Tibial nerve (tissue), 4 donors: ENCODE results near the gene SIAH3. TPM values are rescaled to one million over a fixed set of nuclear protein-coding genes. Genes with fewer than 3 reads are reported as not detected.

Source experiments
- DNase-seq, 2 donors: peaks; one replicate each; pipeline ENCODE4 v3.0.0-alpha.2; 2019; ENCODE audit warnings: low spot score in 2 of 2
- H3K27ac ChIP-seq, 4 donors: fragments of 200-600 bp; sonication (generic) in 3 of 4; one replicate each; pipeline ENCODE4 v1.5.1; 2017 to 2019; ENCODE audit warnings: mild to moderate bottlenecking in 1 of 4
- H3K27me3 ChIP-seq, 2 donors: fragments of 200-600 bp; sonication (generic) in 1 of 2; one replicate each; pipeline versions ENCODE4 v1.5.1 to v1.6.0; 2017 to 2019
- H3K36me3 ChIP-seq, 3 donors: fragments of 200-600 bp; sonication (generic); one replicate each; pipeline ENCODE4 v1.5.1; 2018 to 2019
- H3K4me1 ChIP-seq, 4 donors: fragments of 200-600 bp; sonication (generic) in 3 of 4; one replicate each; pipeline ENCODE4 v1.5.1; 2017 to 2019
- H3K4me3 ChIP-seq, 4 donors: fragments of 200-600 bp; sonication (generic) in 3 of 4; one replicate each; pipeline ENCODE4 v1.5.1; 2017 to 2019; ENCODE audit warnings: mild to moderate bottlenecking in 1 of 4, moderate library complexity in 1 of 4
- H3K9me3 ChIP-seq, 4 donors: fragments of 200-600 bp; sonication (generic) in 3 of 4; one replicate each; pipeline ENCODE4 v1.5.1; 2017 to 2019
- EP300 ChIP-seq, 2 donors: sonication (generic); formaldehyde crosslinking; IDR thresholded peaks; one replicate each; pipeline ENCODE4 v1.6.1; 2017; ENCODE audit warnings: antibody characterized with exemption in 2 of 2, mild to moderate bottlenecking in 1 of 2
- POLR2A ChIP-seq, 2 donors: fragments of 450-650 bp; IDR thresholded peaks; one replicate each; pipeline ENCODE4 v1.6.1; 2017; ENCODE audit warnings: antibody characterized with exemption in 2 of 2, mild to moderate bottlenecking in 2 of 2, moderate library complexity in 2 of 2
- WGBS, 2 donors: methylation state at CpG; one replicate each; pipeline ENCODE4 v1.1.5; 2018; 5-methylcytosine and 5-hydroxymethylcytosine counted together
- total RNA-seq, 4 donors: library from RNA; depleted of rRNA; stranded (reverse); fragments of >200 nt; gene quantifications; one replicate each; pipeline ENCODE4 v1.1.0, GENCODE V29; 2016
- TF ChIP-seq, protein P1 (sequence below), 5 experiments: fragments of 200-600 bp in 3 of 5; fragments of 450-650 bp in 2 of 5; sonication (generic) in 3 of 5; IDR thresholded peaks; one replicate each; pipeline ENCODE4 v1.5.1; 2016 to 2019; ENCODE audit warnings: antibody characterized with exemption in 5 of 5, mild to moderate bottlenecking in 3 of 5, moderate library complexity in 2 of 5

The SIAH3 gene
- total RNA-seq, 4 donors from 2014 or later: not detected

DNA sequence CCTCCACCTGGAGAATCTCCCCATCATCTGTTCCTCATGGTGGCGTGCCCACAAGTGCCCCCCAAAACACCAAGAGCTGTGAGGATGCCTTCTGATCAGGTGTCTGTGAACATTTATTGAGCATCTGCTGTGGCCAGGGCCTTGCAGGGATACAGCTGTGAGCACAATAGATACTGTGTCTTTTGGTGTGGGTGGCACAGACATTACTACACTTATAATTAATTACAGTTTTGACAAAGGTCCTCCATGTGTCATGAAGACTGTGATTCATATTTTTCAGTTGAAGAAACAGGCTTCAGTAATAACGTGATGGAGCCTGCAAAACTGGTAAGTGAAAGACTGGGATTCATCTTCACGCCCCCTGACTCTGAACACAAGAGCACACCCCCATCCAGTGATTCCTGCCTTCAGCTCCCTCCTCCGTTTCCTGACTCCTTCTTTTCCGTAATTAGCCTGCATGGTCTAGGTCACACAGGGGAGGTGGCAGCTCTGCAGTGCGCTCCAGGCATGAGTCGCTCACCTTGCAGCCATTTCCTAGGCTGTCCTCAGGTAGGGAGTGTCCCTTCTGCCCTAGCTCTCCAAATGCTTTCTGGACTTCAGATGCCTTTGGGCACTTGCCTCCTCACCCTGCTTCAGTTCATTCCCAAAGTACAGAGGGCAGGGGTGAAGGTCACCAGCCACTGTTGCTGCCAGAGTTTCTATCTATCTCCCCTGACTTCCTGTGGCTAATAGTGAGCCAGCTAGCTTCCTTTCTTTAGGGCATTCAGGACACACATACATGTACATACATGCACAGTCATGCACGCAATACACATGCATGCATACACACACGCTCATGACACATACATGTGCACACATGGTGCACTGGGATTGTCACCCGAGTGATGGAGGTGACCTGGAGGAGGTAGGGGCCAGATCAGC lies 66.5 kb downstream of the SIAH3 start:
- Histone ChIP-seq H3K36me3 (no peaks in the 10 kb centered on the region), H3K4me1 (no peaks in the 10 kb centered on the region), H3K9me3 (no peaks in the 10 kb centered on the region), H3K4me3 (no peak overlapping the region), H3K27me3 (no peaks in the 10 kb centered on the region), H3K27ac (no peak overlapping the region)
- DNase-seq: no peak
- TF ChIP-seq, protein P1, sequence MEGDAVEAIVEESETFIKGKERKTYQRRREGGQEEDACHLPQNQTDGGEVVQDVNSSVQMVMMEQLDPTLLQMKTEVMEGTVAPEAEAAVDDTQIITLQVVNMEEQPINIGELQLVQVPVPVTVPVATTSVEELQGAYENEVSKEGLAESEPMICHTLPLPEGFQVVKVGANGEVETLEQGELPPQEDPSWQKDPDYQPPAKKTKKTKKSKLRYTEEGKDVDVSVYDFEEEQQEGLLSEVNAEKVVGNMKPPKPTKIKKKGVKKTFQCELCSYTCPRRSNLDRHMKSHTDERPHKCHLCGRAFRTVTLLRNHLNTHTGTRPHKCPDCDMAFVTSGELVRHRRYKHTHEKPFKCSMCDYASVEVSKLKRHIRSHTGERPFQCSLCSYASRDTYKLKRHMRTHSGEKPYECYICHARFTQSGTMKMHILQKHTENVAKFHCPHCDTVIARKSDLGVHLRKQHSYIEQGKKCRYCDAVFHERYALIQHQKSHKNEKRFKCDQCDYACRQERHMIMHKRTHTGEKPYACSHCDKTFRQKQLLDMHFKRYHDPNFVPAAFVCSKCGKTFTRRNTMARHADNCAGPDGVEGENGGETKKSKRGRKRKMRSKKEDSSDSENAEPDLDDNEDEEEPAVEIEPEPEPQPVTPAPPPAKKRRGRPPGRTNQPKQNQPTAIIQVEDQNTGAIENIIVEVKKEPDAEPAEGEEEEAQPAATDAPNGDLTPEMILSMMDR (IDR thresholded peaks at IDR 0.05): no peak
- TF ChIP-seq POLR2A (IDR thresholded peaks at IDR 0.05) (no peak), EP300 (IDR thresholded peaks at IDR 0.05) (no peak)
- WGBS, 2 donors: 64 to 69% methylated on average over 10 of the region's 10 CpGs

GRCh38 chr13:45783346-45784043 lies 68.1 kb downstream of the SIAH3 start:
- Histone ChIP-seq H3K27me3 (no peaks in the 10 kb centered on the region), H3K4me3 (no peak overlapping the region), H3K36me3 (no peaks in the 10 kb centered on the region), H3K4me1 (no peaks in the 10 kb centered on the region), H3K9me3 (no peaks in the 10 kb centered on the region), H3K27ac (no peak overlapping the region)
- no peak for DNase-seq
- TF ChIP-seq EP300 (IDR thresholded peaks at IDR 0.05) (no peak), POLR2A (IDR thresholded peaks at IDR 0.05) (no peak)
- TF ChIP-seq, protein P1 (IDR thresholded peaks at IDR 0.05): no peak
- 96% methylated on average over 31 to 35 of the region's 35 CpGs for WGBS, 2 donors

DNA sequence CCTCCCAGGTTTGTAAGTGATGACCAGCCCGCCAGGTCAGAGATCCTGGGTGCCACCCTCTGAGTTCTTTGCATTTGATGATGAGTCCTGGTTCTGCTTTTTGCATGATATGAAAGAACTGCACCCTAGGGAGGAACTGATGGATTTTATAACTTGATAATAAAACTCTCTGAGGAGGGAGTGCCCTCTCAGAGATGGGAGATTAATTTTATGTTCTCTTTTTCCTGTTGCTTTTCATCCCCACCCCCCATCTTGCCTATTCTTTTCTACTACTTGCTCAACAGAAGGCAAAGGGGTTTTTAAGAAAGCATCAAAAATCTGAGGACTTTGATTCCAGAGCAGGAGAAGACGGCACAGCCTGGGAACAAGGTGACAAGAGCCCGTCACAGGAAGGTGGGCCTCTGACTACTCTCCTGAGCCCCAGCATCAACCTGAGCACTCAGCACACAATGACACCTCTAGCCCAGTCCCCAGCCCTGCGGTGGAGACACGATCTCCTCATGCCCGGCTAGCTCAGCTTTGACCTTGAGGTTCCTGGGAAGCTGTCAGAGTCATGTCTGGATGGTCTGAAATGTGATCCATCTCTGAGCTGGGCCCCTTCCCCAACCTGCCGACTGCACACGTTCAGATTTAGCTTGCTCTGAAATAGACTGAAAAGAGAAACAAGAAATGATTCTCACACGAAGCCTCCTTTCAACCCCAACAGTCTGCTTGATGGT lies 69.1 kb downstream of the SIAH3 start:
- Histone ChIP-seq H3K4me3 (no peak overlapping the region), H3K27me3 (no peaks in the 10 kb centered on the region), H3K36me3 (no peaks in the 10 kb centered on the region), H3K9me3 (no peaks in the 10 kb centered on the region), H3K27ac (no peak overlapping the region), H3K4me1 (no peaks in the 10 kb centered on the region)
- no peak for TF ChIP-seq EP300 (IDR thresholded peaks at IDR 0.05)
- TF ChIP-seq POLR2A (IDR thresholded peaks at IDR 0.05): no peak
- TF ChIP-seq, protein P1 (IDR thresholded peaks at IDR 0.05): no peak
- 59 to 61% methylated on average over 9 of the region's 9 CpGs for WGBS, 2 donors
- DNase-seq: no peak

GRCh38 chr13:45781553-45782326 lies 69.8 kb downstream of the SIAH3 start:
- Histone ChIP-seq H3K4me1 (no peaks in the 10 kb centered on the region), H3K9me3 (no peaks in the 10 kb centered on the region), H3K36me3 (no peaks in the 10 kb centered on the region), H3K27me3 (no peaks in the 10 kb centered on the region), H3K4me3 (no peak overlapping the region), H3K27ac (no peak overlapping the region)
- DNase-seq: no peak
- no peak for TF ChIP-seq POLR2A (IDR thresholded peaks at IDR 0.05)
- no peak for TF ChIP-seq EP300 (IDR thresholded peaks at IDR 0.05)
- TF ChIP-seq, protein P1 (IDR thresholded peaks at IDR 0.05): no peak
- WGBS, 2 donors: 45 to 54% methylated on average over 14 of the region's 14 CpGs
